IMR-90 (cell line): ENCODE results near the gene SLC5A7. TPM values are rescaled to one million over a fixed set of nuclear protein-coding genes. Genes with fewer than 3 reads are reported as not detected.

ENCODE experiments used
- ATAC-seq: fragments of 200-7000 bp; cut with Tn5 transposase; 2 replicates; pipeline ENCODE4 v1.9.1; 2020; ENCODE audit warnings: low read depth, mild to moderate bottlenecking, moderate library complexity
- BruUV-seq: library from RNA; stranded (reverse); fragments of 400-500 nt; replicated peaks from 2 replicates; lab custom pipeline; 2021; lab: Mats Ljungman, UMichigan
- CTCF ChIA-PET: fragments of 300-600 bp; formaldehyde crosslinking; extraction: SDS; loops from one replicate; lab custom pipeline; 2021; ENCODE audit warnings: antibody characterized with exemption; lab: Yijun Ruan, JAX
- POLR2A ChIA-PET: fragments of 300-600 bp; sonication (Branson Sonifier 250); formaldehyde crosslinking; loops from one replicate; lab custom pipeline; 2022; ENCODE audit warnings: antibody characterized with exemption; ENCODE audit not compliant: unreplicated experiment; lab: Charles Lee
- DNase-seq: peaks from one replicate; pipeline ENCODE4 v3.0.0; 2013
- H2AFZ ChIP-seq: replicated peaks from 2 replicates; pipeline ENCODE3; 2013; ENCODE audit warnings: low read length, mild to moderate bottlenecking; ENCODE audit not compliant: poor library complexity
- H2AK5ac ChIP-seq: 2 replicates; pipeline ENCODE4 v1.6.1; 2013; ENCODE audit warnings: low read depth, low read length, inconsistent platforms
- H2AK9ac ChIP-seq: replicated peaks from 2 replicates; pipeline ENCODE3; 2013; ENCODE audit warnings: mild to moderate bottlenecking, low read depth, low read length, moderate library complexity; ENCODE audit not compliant: poor library complexity
- H2BK120ac ChIP-seq: 2 replicates; pipeline ENCODE4 v1.6.1; 2013; ENCODE audit warnings: low read depth, low read length, inconsistent platforms
- H2BK15ac ChIP-seq: 3 replicates; pipeline ENCODE4 v1.6.1; 2013; ENCODE audit warnings: low read depth, low read length, inconsistent platforms
- H2BK20ac ChIP-seq: 2 replicates; pipeline ENCODE4 v1.6.1; 2013; ENCODE audit warnings: low read depth, mild to moderate bottlenecking, inconsistent platforms, low read length, moderate library complexity
- H2BK5ac ChIP-seq: 2 replicates; pipeline ENCODE4 v1.6.1; 2013; ENCODE audit warnings: mild to moderate bottlenecking, low read depth, low read length, inconsistent platforms; ENCODE audit not compliant: poor library complexity, severe bottlenecking
- H3K14ac ChIP-seq: replicated peaks from 2 replicates; pipeline ENCODE4 v1.6.1; 2013; ENCODE audit warnings: low read depth, low read length, inconsistent platforms
- H3K18ac ChIP-seq: 2 replicates; pipeline ENCODE4 v1.6.1; 2013; ENCODE audit warnings: low read depth, low read length, control low read depth
- H3K23ac ChIP-seq: 2 replicates; pipeline ENCODE4 v1.6.1; 2013; ENCODE audit warnings: low read depth, low read length, inconsistent platforms
- H3K27ac ChIP-seq: 2 replicates; pipeline ENCODE4 v1.5.1; 2013; ENCODE audit warnings: mild to moderate bottlenecking, control low read depth, low read length; ENCODE audit not compliant: insufficient read depth
- H3K27me3 ChIP-seq: 2 replicates; pipeline ENCODE4 v1.6.1; 2013; ENCODE audit warnings: low read length; ENCODE audit not compliant: control insufficient read depth, insufficient read depth
- H3K36me3 ChIP-seq: 2 replicates; pipeline ENCODE4 v1.6.1; 2013; ENCODE audit warnings: low read length, mixed read lengths; ENCODE audit not compliant: control insufficient read depth, insufficient read depth
- H3K4ac ChIP-seq: 2 replicates; pipeline ENCODE4 v1.6.1; 2013; ENCODE audit warnings: low read depth, low read length, inconsistent platforms
- H3K4me1 ChIP-seq: 2 replicates; pipeline ENCODE4 v1.6.1; 2013; ENCODE audit warnings: low read length, mixed read lengths; ENCODE audit not compliant: control insufficient read depth, insufficient read depth
- H3K4me2 ChIP-seq: 2 replicates; pipeline ENCODE4 v1.6.1; 2013; ENCODE audit warnings: low read depth, mild to moderate bottlenecking, control low read depth, low read length, moderate library complexity
- H3K4me3 ChIP-seq: 2 replicates; pipeline ENCODE4 v1.5.1; 2013; ENCODE audit warnings: low read depth, mild to moderate bottlenecking, control low read depth, low read length, moderate library complexity; ENCODE audit not compliant: insufficient read depth
- H3K56ac ChIP-seq: 2 replicates; pipeline ENCODE4 v1.6.1; 2013; ENCODE audit warnings: low read length, inconsistent platforms; ENCODE audit not compliant: insufficient read depth; ENCODE audit errors: extremely low read depth
- H3K79me1 ChIP-seq, 2 experiments: 2 replicates each; pipeline ENCODE4 v1.6.1; 2013; ENCODE audit warnings: low read length in 2 of 2, inconsistent platforms in 1 of 2, low read depth in 1 of 2
- H3K9ac ChIP-seq: 2 replicates; pipeline ENCODE4 v1.6.1; 2013; ENCODE audit warnings: low read depth, low read length, control low read depth
- H3K9me1 ChIP-seq: 2 replicates; pipeline ENCODE4 v1.6.1; 2013; ENCODE audit warnings: low read length, inconsistent platforms; ENCODE audit not compliant: insufficient read depth
- H3K9me3 ChIP-seq: 2 replicates; pipeline ENCODE4 v1.6.1; 2013; ENCODE audit warnings: low read length; ENCODE audit not compliant: control insufficient read depth, insufficient read depth
- H4K20me1 ChIP-seq: 2 replicates; pipeline ENCODE4 v1.6.1; 2013; ENCODE audit warnings: low read length, inconsistent platforms; ENCODE audit not compliant: insufficient read depth
- H4K5ac ChIP-seq: 2 replicates; pipeline ENCODE4 v1.6.1; 2013; ENCODE audit warnings: mild to moderate bottlenecking, low read depth, low read length, control low read depth
- H4K8ac ChIP-seq, 2 experiments: 2 replicates each; pipeline ENCODE4 v1.6.1; 2013; ENCODE audit warnings: low read depth in 2 of 2, low read length in 2 of 2, control low read depth in 1 of 2, inconsistent platforms in 1 of 2
- H4K91ac ChIP-seq: 2 replicates; pipeline ENCODE4 v1.6.1; 2013; ENCODE audit warnings: low read depth, low read length, inconsistent platforms; ENCODE audit not compliant: insufficient read depth
- BHLHE40 ChIP-seq: fragments of 150-350 bp; IDR thresholded peaks from 2 replicates; pipeline ENCODE4 v1.6.1; 2016; ENCODE audit warnings: mild to moderate bottlenecking, low read depth, low read length
- CEBPB ChIP-seq: IDR thresholded peaks from 2 replicates; pipeline ENCODE4 v1.6.1; 2012; ENCODE audit warnings: low read depth, low read length, improper control_type of control experiment
- CHD1 ChIP-seq: IDR thresholded peaks from 2 replicates; pipeline ENCODE4 v1.6.1; 2012; ENCODE audit warnings: low read depth, low read length, improper control_type of control experiment
- CTCF ChIP-seq: conservative IDR thresholded peaks from 2 replicates; pipeline ENCODE4 v1.5.1; 2012; ENCODE audit warnings: mild to moderate bottlenecking, low read depth, low read length, improper control_type of control experiment
- FOS ChIP-seq: fragments of 150-350 bp; IDR thresholded peaks from 2 replicates; pipeline ENCODE4 v1.6.1; 2016; ENCODE audit warnings: low read depth, low read length
- MAFK ChIP-seq: IDR thresholded peaks from 2 replicates; pipeline ENCODE4 v1.6.1; 2012; ENCODE audit warnings: low read depth, low read length, improper control_type of control experiment
- MAZ ChIP-seq: IDR thresholded peaks from 2 replicates; pipeline ENCODE4 v1.6.1; 2012; ENCODE audit warnings: low read depth, mild to moderate bottlenecking, low read length, improper control_type of control experiment, moderate library complexity, borderline replicate concordance
- MXI1 ChIP-seq: IDR thresholded peaks from 2 replicates; pipeline ENCODE4 v1.6.1; 2012; ENCODE audit warnings: low read depth, mild to moderate bottlenecking, low read length, moderate library complexity, borderline replicate concordance
- RAD21 ChIP-seq: IDR thresholded peaks from 2 replicates; pipeline ENCODE4 v1.6.1; 2012; ENCODE audit warnings: low read length, improper control_type of control experiment
- SMC3 ChIP-seq: fragments of 150-350 bp; IDR thresholded peaks from 2 replicates; pipeline ENCODE4 v1.6.1; 2016; ENCODE audit warnings: low read depth, mild to moderate bottlenecking, antibody characterized with exemption, low read length, moderate library complexity
- USF2 ChIP-seq: fragments of 150-350 bp; IDR thresholded peaks from 2 replicates; pipeline ENCODE4 v1.6.1; 2017; ENCODE audit warnings: mild to moderate bottlenecking, antibody characterized with exemption, low read length, low read depth
- dilution Hi-C: fragments of 300-500 bp; cut with HindIII; formaldehyde crosslinking; loops from one replicate; pipeline ENCODE4 v1.14.3; 2018; ENCODE audit warnings: low sequenced_read_pairs; ENCODE audit not compliant: unreplicated experiment
- in situ Hi-C: fragments of 300-500 bp; cut with MboI; formaldehyde crosslinking; loops from 3 replicates; pipeline ENCODE4 v1.14.3; 2019; ENCODE audit warnings: low sequenced_read_pairs, inconsistent platforms, mixed read lengths
- intact Hi-C: fragments of 100-400 bp; cut with micrococcal nuclease; formaldehyde crosslinking; loops from 2 replicates; pipeline ENCODE4 v1.10.0; 2022
- polyA plus RNA-seq, 3 experiments: library from polyadenylated mRNA; depleted of rRNA; stranded (reverse); fragments of >200 nt; gene quantifications; 2 replicates each; pipeline ENCODE4 v1.2.3, GENCODE V29; 2012; ENCODE audit warnings: low replicate concordance in 1 of 3
- total RNA-seq: library from RNA; depleted of rRNA; stranded (reverse); fragments of >200 nt; gene quantifications from 2 replicates; pipeline ENCODE4 v1.2.3, GENCODE V29; 2012
- TF ChIP-seq, protein P1 (sequence below): fragments of 150-350 bp; IDR thresholded peaks from 2 replicates; pipeline ENCODE4 v1.6.1; 2016; ENCODE audit warnings: low read depth, mild to moderate bottlenecking, low read length, moderate library complexity, borderline replicate concordance

Gene SLC5A7
- total and polyA plus RNA-seq, 2 of the 4 experiments (the other 2 are of a cell fraction): not detected

GRCh38 chr2:108034843-108035242, 48.5 kb downstream of the SLC5A7 start:
- H3K56ac ChIP-seq: no peak overlapping the region
- no peaks in the 10 kb centered on the region for H3K27me3 ChIP-seq
- no peak overlapping the region for H3K27ac ChIP-seq
- H3K9me3 ChIP-seq: no peaks in the 10 kb centered on the region; the same call in 1 of the 2 replicates
- no peak overlapping the region for H2AK5ac ChIP-seq
- H3K36me3 ChIP-seq: no peaks in the 10 kb centered on the region
- in situ Hi-C loops: no loop called here
- no peak for TF ChIP-seq MAFK
- no peak for TF ChIP-seq FOS
- no peak for TF ChIP-seq CHD1
- no peak for TF ChIP-seq SMC3
- no peak for TF ChIP-seq MXI1
- TF ChIP-seq CTCF: no peak
- no peak for TF ChIP-seq MAZ
- TF ChIP-seq, protein P1, sequence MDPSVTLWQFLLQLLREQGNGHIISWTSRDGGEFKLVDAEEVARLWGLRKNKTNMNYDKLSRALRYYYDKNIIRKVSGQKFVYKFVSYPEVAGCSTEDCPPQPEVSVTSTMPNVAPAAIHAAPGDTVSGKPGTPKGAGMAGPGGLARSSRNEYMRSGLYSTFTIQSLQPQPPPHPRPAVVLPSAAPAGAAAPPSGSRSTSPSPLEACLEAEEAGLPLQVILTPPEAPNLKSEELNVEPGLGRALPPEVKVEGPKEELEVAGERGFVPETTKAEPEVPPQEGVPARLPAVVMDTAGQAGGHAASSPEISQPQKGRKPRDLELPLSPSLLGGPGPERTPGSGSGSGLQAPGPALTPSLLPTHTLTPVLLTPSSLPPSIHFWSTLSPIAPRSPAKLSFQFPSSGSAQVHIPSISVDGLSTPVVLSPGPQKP: no peak
- no peak for TF ChIP-seq BHLHE40
- no peak for TF ChIP-seq USF2
- no peak for TF ChIP-seq RAD21
- no peak for TF ChIP-seq CEBPB
- dilution Hi-C loops: no loop called here
- no peak overlapping the region for H2BK120ac ChIP-seq
- intact Hi-C loops: no loop called here
- no peak overlapping the region for H3K18ac ChIP-seq
- no peak overlapping the region for H3K9ac ChIP-seq
- H3K4me3 ChIP-seq: no peak overlapping the region
- H4K91ac ChIP-seq: no peak overlapping the region
- no peaks in the 10 kb centered on the region for H3K9me1 ChIP-seq
- no peak overlapping the region for H2BK20ac ChIP-seq
- ChIA-PET POLR2A (no interaction called here), CTCF (no interaction called here)
- H3K4me2 ChIP-seq: no peak overlapping the region
- H2AFZ ChIP-seq: no peak overlapping the region
- H4K5ac ChIP-seq: no peak overlapping the region
- H2BK5ac ChIP-seq: no peak overlapping the region
- no peak overlapping the region for H3K4ac ChIP-seq
- H3K14ac ChIP-seq: no peak overlapping the region
- no TSS peak for BruUV-seq
- H2AK9ac ChIP-seq: no peak overlapping the region
- no peaks in the 10 kb centered on the region for H3K4me1 ChIP-seq
- H4K8ac ChIP-seq: no peak overlapping the region
- no peak for DNase-seq
- H3K79me1 ChIP-seq: no peaks in the 10 kb centered on the region
- H2BK15ac ChIP-seq: no peak overlapping the region
- H3K23ac ChIP-seq: no peak overlapping the region
- H4K20me1 ChIP-seq: no peaks in the 10 kb centered on the region
- ATAC-seq: no peak
